ENCODE measurements around the gene FBXO45.
A peak's percentile ranks its signal among the peaks of the same experiment; 100 is the strongest.

The FBXO45 gene

GRCh38 chr3:196620684-196621083, 52.2 kb downstream of the FBXO45 start:
- no peaks in the 10 kb centered on the region for H3K9me3 ChIP-seq (ENCODE audit: insufficient read depth, low read length, severe bottlenecking)
- no peak overlapping the region for H3K9ac ChIP-seq (ENCODE audit: low read depth, low read length)
- H2AFZ ChIP-seq (ENCODE audit: low read depth, low read length): no peak overlapping the region
- no peak overlapping the region for H3K4me3 ChIP-seq (ENCODE audit: low read depth in 1 of 2, low read length in 2 of 2)
- no peak for DNase-seq
- TF ChIP-seq EZH2 (IDR thresholded peaks at IDR 0.05; ENCODE audit: borderline replicate concordance, low read depth, low read length, severe bottlenecking) (no peak), CTCF (IDR thresholded peaks at IDR 0.05; ENCODE audit: borderline replicate concordance, extremely low read depth, low read length, poor library complexity, severe bottlenecking) (no peak)
- no peaks in the 10 kb centered on the region for H4K20me1 ChIP-seq (ENCODE audit: insufficient read depth, low read length)
- H3K79me2 ChIP-seq (ENCODE audit: insufficient read depth, low read length): no peaks in the 10 kb centered on the region
- no peak for ATAC-seq (ENCODE audit: insufficient read depth, low read depth)
- no peaks in the 10 kb centered on the region for H3K36me3 ChIP-seq (ENCODE audit: insufficient read depth, low read length)
- no peaks in the 10 kb centered on the region for H3K27me3 ChIP-seq (ENCODE audit: insufficient read depth, low read length, poor library complexity)
- no peak overlapping the region for H3K4me2 ChIP-seq (ENCODE audit: insufficient read depth, low read length)
- peak overlapping the region; percentile 64; the same call in 1 of the 2 replicates for H3K27ac ChIP-seq (ENCODE audit: low read length)
- H3K4me1 ChIP-seq (ENCODE audit: insufficient read depth, low read length): peaks cover 17% of the 10 kb centered on the region

- 0 out of 2 replicates have a peak overlapping the region, but pooled peaks have one; percentile 4 for H3K27ac ChIP-seq (ENCODE audit: low read length)
- no peak overlapping the region for H3K4me2 ChIP-seq (ENCODE audit: insufficient read depth, low read length)
- no peak overlapping the region for H2AFZ ChIP-seq (ENCODE audit: low read depth, low read length)
Observed at GRCh38 chr3:196621611-196622010, 53.2 kb downstream of the FBXO45 start.

GRCh38 chr3:196624067-196624790, 55.8 kb downstream of the FBXO45 start:
- Histone ChIP-seq H4K20me1 (ENCODE audit: insufficient read depth, low read length) (no peaks in the 10 kb centered on the region), H3K27me3 (ENCODE audit: insufficient read depth, low read length, poor library complexity) (no peaks in the 10 kb centered on the region), H3K36me3 (ENCODE audit: insufficient read depth, low read length) (no peaks in the 10 kb centered on the region), H3K4me2 (ENCODE audit: insufficient read depth, low read length) (no peak overlapping the region), H3K27ac (ENCODE audit: low read length) (peak overlapping the region; percentile 34; the same call in 1 of the 2 replicates), H3K79me2 (ENCODE audit: insufficient read depth, low read length) (no peaks in the 10 kb centered on the region), H3K9ac (ENCODE audit: low read depth, low read length) (no peak overlapping the region), H2AFZ (ENCODE audit: low read depth, low read length) (peak overlapping the region; percentile 49), H3K9me3 (ENCODE audit: insufficient read depth, low read length, severe bottlenecking) (no peaks in the 10 kb centered on the region), H3K4me1 (ENCODE audit: insufficient read depth, low read length) (peaks cover 28% of the 10 kb centered on the region), H3K4me3 (ENCODE audit: low read depth in 1 of 2, low read length in 2 of 2) (no peak overlapping the region)
- DNase-seq (no peak), ATAC-seq (ENCODE audit: insufficient read depth, low read depth) (peak; percentile 27; the same call in 1 of the 3 replicates)
- TF ChIP-seq CTCF (IDR thresholded peaks at IDR 0.05; ENCODE audit: borderline replicate concordance, extremely low read depth, low read length, poor library complexity, severe bottlenecking) (no peak), EZH2 (IDR thresholded peaks at IDR 0.05; ENCODE audit: borderline replicate concordance, low read depth, low read length, severe bottlenecking) (no peak)

More at GRCh38 chr3:196621611-196622010, 53.2 kb downstream of the FBXO45 start:
- Histone ChIP-seq H4K20me1 (ENCODE audit: insufficient read depth, low read length) (no peaks in the 10 kb centered on the region), H3K79me2 (ENCODE audit: insufficient read depth, low read length) (no peaks in the 10 kb centered on the region), H3K4me3 (ENCODE audit: low read depth in 1 of 2, low read length in 2 of 2) (no peak overlapping the region), H3K9me3 (ENCODE audit: insufficient read depth, low read length, severe bottlenecking) (no peaks in the 10 kb centered on the region), H3K27me3 (ENCODE audit: insufficient read depth, low read length, poor library complexity) (no peaks in the 10 kb centered on the region), H3K36me3 (ENCODE audit: insufficient read depth, low read length) (no peaks in the 10 kb centered on the region), H3K9ac (ENCODE audit: low read depth, low read length) (no peak overlapping the region), H3K4me1 (ENCODE audit: insufficient read depth, low read length) (peaks cover 17% of the 10 kb centered on the region)
- no peak for TF ChIP-seq CTCF (IDR thresholded peaks at IDR 0.05; ENCODE audit: borderline replicate concordance, extremely low read depth, low read length, poor library complexity, severe bottlenecking)
- no peak for TF ChIP-seq EZH2 (IDR thresholded peaks at IDR 0.05; ENCODE audit: borderline replicate concordance, low read depth, low read length, severe bottlenecking)
- ATAC-seq (ENCODE audit: insufficient read depth, low read depth): no peak
- no peak for DNase-seq
